SK-N-MC (cell line): ENCODE measurements around the gene SMPD1.

Experiments used
- DNase-seq: peaks from one replicate; pipeline ENCODE4 v3.0.0-alpha.2; 2011; ENCODE audit warnings: low read depth, low spot score
- H3K27ac ChIP-seq: fragments of 200-600 bp; sonication (generic); 2 replicates; pipeline ENCODE4 v1.5.1; 2016; ENCODE audit warnings: mixed run types
- H3K36me3 ChIP-seq: fragments of 200-600 bp; sonication (generic); 2 replicates; pipeline ENCODE4 v1.6.1; 2017; ENCODE audit warnings: antibody characterized with exemption, low read length, mixed read lengths; ENCODE audit not compliant: insufficient read depth
- H3K4me3 ChIP-seq: fragments of 200-600 bp; sonication (generic); 2 replicates; pipeline ENCODE4 v1.5.1; 2016
- H3K9ac ChIP-seq: fragments of 200-600 bp; sonication (generic); 2 replicates; pipeline ENCODE4 v1.8.0; 2017; ENCODE audit warnings: mixed run types, mixed read lengths; ENCODE audit not compliant: insufficient read length
- H3K9me3 ChIP-seq: fragments of 200-600 bp; sonication (generic); 2 replicates; pipeline ENCODE4 v1.6.1; 2017; ENCODE audit warnings: low read depth, mild to moderate bottlenecking, antibody characterized with exemption, low read length, moderate library complexity, mixed read lengths
- EZH2 ChIP-seq: fragments of 200-600 bp; sonication (generic); IDR thresholded peaks from one replicate; pipeline ENCODE4 v1.6.1; 2017; ENCODE audit warnings: antibody characterized with exemption
- FOXP2 ChIP-seq: optimal IDR thresholded peaks from 2 replicates; pipeline ENCODE3; 2011; ENCODE audit warnings: mild to moderate bottlenecking, moderate library complexity; ENCODE audit not compliant: insufficient read depth; ENCODE audit errors: extremely low read length, control extremely low read depth
- POLR2AphosphoS5 ChIP-seq: IDR thresholded peaks from 2 replicates; pipeline ENCODE4 v1.6.1; 2012; ENCODE audit warnings: mild to moderate bottlenecking, low read depth, low read length, borderline replicate concordance

SMPD1 gene

DNA sequence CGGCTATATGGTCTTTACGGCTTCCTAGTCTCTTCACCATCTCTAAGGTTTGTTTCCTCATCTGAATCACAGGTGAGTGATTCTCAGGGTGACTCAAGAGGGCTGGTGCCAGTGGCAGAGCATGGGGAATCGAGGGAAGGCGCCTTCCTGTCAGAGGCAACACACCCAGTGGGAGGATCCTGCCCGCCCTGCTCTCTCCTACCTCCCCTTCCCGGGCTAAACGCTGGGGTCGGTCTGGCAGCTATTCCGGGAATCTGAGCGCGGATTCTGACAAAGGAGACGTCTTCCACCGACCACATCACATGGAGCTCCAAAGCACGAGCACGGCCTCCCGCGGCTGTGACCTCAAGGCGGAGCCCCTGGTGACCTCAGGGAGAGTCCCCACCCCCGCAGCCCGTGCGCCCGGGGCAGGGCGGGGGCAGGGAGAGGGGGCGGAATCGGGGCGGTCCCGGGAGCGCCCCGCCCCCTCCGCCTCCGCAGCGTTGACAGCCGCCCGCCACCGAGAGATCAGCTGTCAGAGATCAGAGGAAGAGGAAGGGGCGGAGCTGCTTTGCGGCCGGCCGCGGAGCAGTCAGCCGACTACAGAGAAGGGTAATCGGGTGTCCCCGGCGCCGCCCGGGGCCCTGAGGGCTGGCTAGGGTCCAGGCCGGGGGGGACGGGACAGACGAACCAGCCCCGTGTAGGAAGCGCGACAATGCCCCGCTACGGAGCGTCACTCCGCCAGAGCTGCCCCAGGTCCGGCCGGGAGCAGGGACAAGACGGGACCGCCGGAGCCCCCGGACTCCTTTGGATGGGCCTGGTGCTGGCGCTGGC is at the start of gene SMPD1:
Gene SMPD1 (plus strand): TSS at position 570 of the 813 bp plus-strand sequence. CDS start 125 bp downstream, at position 695.
- Histone ChIP-seq H3K4me3 (peak within 1 kb of the TSS; percentile 82), H3K36me3 (peaks cover 25% of the 10 kb centered on the region), H3K9ac (peak within 1 kb of the TSS; percentile 72), H3K27ac (peak within 1 kb of the TSS; percentile 95), H3K9me3 (no peaks in the 10 kb centered on the region)
- peak; percentile 80 for TF ChIP-seq FOXP2
- TF ChIP-seq EZH2 = no peak
- TF ChIP-seq POLR2AphosphoS5 = peak; percentile 65
- peak; percentile 28 for DNase-seq

DNA sequence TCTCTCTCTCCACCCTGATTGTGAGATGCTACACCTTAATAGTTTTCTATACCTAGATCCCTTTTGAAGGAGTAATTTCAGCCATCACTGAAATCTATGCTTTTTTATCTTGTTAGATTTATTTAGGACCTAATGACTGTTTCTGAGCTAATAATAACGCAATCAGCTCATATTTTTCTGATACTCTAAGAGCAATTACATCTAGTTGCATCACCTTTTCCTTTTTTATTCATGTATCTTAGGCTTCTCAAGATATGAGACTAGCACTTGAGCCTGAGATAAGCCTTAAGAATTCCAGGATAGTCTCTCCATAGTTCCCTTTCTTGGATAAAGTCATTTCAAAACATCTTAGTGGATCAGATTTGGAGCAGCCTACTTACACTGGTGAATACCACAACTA is 44.9 kb upstream of the SMPD1 start:
- H3K36me3 ChIP-seq = no peaks in the 10 kb centered on the region
- TF ChIP-seq POLR2AphosphoS5 (no peak), FOXP2 (no peak), EZH2 (no peak)
- H3K9ac ChIP-seq = no peak overlapping the region
- no peaks in the 10 kb centered on the region for H3K9me3 ChIP-seq
- H3K4me3 ChIP-seq = no peak overlapping the region
- no peak overlapping the region for H3K27ac ChIP-seq
- peak; percentile 8 for DNase-seq

DNA sequence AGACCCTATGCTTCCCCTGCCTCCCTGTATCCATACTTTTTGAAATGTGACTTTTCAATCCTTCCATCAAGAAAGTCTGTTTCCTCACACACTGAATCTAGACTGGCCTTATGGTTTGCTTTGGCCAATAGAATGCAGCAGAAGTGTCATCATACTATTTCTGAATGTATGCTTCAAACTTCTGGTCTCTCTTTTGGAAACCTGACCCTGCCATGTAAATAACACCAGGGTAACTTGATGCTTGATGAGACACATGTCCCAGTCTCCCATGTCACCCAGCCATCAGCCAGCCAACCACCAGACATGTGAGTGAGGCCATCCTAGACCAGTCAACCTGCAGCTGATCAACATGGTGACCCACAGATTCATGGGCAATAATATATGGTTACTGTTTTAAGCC is 40.2 kb upstream of the SMPD1 start:
- H3K9me3 ChIP-seq = no peaks in the 10 kb centered on the region
- no peak overlapping the region for H3K4me3 ChIP-seq
- no peaks in the 10 kb centered on the region for H3K36me3 ChIP-seq
- DNase-seq = no peak
- no peak overlapping the region for H3K9ac ChIP-seq
- no peak for TF ChIP-seq POLR2AphosphoS5
- no peak for TF ChIP-seq EZH2
- no peak for TF ChIP-seq FOXP2
- H3K27ac ChIP-seq = no peak overlapping the region

DNA sequence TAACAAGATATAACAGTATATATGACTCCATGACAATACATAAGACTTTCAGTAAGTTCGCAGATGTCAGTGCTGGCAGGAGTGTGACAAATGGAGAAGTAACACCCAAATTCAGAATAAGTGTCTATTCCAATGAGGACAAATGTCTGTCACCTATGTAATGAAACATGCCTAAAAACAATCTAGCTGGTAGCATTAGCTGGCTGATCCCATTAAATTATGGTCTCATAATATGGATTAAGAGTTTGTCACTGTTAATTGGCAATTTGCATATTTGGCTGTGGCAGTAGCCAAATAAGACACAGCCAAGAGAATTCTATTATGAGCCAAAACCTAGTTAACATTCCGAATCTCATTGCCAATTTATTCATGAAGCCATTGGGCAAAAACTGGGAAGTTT is 39.8 kb upstream of the SMPD1 start:
- Histone ChIP-seq H3K27ac (no peak overlapping the region), H3K36me3 (no peaks in the 10 kb centered on the region), H3K9me3 (no peaks in the 10 kb centered on the region), H3K4me3 (no peak overlapping the region), H3K9ac (no peak overlapping the region)
- no peak for DNase-seq
- no peak for TF ChIP-seq FOXP2
- TF ChIP-seq POLR2AphosphoS5 = no peak
- TF ChIP-seq EZH2 = no peak

DNA sequence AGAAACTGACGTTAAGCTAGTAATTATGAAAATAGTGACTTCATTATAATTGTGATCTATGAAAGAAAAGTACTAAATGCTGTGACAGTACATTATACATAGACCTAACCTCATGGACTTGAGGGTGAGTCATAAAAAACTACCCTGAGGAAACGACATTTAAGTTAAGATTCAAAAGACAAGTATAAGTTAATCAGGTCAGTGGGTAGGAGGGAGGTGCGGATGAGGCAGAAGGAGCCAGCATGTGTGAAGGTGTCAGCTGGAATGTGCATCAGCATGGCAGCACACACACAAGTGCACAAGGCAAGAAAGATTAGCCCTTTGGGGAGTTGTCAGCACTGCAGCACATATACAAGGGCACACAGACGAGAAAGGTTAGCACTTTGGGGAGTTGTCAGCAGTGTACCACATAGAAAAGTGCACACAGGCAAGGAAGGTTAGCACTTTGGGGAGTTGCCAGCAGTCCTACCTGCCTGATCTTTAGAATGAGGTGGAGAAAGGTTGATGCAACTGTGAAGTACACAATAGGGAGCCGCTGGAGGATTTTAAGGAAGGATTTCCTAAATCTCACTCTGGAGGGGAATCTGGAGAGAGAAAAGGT is 38.4 kb upstream of the SMPD1 start:
- no peak for DNase-seq
- Histone ChIP-seq H3K9me3 (no peaks in the 10 kb centered on the region), H3K27ac (no peak overlapping the region), H3K36me3 (no peaks in the 10 kb centered on the region), H3K9ac (no peak overlapping the region), H3K4me3 (no peak overlapping the region)
- no peak for TF ChIP-seq FOXP2
- TF ChIP-seq EZH2 = no peak
- TF ChIP-seq POLR2AphosphoS5 = no peak

DNA sequence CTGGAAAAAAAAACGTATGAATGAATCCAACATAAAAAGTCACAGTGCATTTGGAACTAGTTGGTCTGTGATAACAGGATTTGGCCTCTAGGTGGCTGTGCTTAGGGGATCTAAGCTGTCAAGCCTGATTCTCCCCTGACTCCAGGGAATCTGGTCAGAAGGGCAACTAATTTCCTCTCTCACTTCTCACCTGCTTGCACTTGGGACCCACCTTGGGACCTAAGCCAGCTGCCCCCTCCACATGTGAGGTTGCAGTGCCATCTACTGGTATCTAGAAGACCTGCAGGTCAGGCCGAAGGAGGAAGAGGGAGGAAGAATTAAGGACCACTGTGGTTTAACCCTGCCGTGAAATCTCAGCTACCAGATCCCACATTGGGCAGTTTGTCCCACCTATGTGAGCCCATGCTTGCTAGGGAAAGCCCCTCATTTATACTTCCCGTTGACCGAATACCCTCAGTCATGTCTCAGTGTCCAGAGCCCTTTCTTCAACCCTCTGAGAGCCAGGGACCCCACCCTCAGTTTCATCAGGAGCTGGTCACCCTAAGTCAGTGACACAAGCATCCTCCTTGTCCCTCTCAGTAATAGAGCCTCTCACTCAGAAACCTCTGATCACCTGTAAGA is 36.8 kb upstream of the SMPD1 start:
- Histone ChIP-seq H3K4me3 (no peak overlapping the region), H3K27ac (no peak overlapping the region), H3K36me3 (no peaks in the 10 kb centered on the region), H3K9me3 (no peaks in the 10 kb centered on the region), H3K9ac (no peak overlapping the region)
- DNase-seq = no peak
- TF ChIP-seq FOXP2 (no peak), POLR2AphosphoS5 (no peak), EZH2 (no peak)

DNA sequence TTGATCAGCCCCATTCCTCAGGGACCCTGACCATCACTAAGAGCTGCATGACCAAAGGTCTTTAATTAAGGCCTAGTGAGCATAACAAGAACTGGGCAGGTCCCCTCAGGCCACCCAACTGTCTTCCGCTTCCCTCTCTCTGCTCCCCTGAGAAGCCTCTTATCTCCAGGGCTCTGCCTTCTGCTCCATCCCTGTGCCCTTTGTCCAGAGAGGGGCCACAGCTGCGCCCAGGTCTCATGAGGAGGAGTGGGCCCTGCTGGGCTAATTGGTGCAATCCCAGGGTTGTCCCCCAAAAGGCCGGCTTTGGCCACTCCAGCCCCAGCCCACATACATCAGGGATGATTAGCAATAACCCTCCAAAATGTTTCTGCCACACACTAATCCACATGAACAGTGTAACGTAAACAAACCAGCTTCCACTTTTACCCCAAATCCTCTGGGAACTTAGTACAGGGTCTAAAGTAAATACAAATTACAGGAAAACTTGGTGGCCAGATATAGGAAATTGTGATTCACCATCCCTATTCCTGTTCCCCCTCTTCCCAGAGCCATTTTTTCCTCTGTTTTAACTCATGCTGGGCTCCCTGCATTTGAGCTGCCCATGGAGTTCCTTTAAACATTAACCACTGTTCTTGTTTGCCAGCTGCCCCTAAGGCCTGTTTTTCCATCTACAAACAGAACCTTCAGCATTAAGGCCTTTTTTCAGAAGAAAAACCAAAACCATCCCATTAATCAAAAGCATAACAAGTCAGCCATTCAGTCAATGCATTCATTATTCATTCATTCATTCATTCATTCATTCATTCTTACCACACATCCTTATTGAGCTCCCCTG is 35.4 kb upstream of the SMPD1 start:
- H3K27ac ChIP-seq = no peak overlapping the region

More for the DNA sequence above, 35.4 kb upstream of the SMPD1 start:
- Histone ChIP-seq H3K4me3 (no peak overlapping the region), H3K36me3 (no peaks in the 10 kb centered on the region), H3K9ac (no peak overlapping the region), H3K9me3 (no peaks in the 10 kb centered on the region)
- DNase-seq = no peak
- TF ChIP-seq EZH2 (no peak), FOXP2 (no peak), POLR2AphosphoS5 (no peak)
